Measurements from ENCODE around the gene KRT10. TPM values are rescaled to one million over a fixed set of nuclear protein-coding genes. Genes with fewer than 3 reads are reported as not detected.

KRT10 gene
- total RNA-seq, 1 experiment from 2014 or later: 28.4 TPM

GRCh38 chr17:40803617-40804082 lies 18.8 kb downstream of the KRT10 start:
- H3K9me3 Mint-ChIP-seq: peaks cover 0 to 4% of the 10 kb centered on the region in 2 experiments; a peak in 2 of 5 replicates
- no peak overlapping the region for H3K4me3 Mint-ChIP-seq
- peaks cover 51% of the 10 kb centered on the region for H3K27me3 Mint-ChIP-seq (ENCODE audit: low read depth)
- Histone ChIP-seq H3K18ac (ENCODE audit: insufficient read length, low read depth, low read length) (no peak overlapping the region), H2AFZ (ENCODE audit: low read length) (no peak overlapping the region), H4K91ac (ENCODE audit: insufficient read length, low read depth, low read length) (no peak overlapping the region), H2BK15ac (ENCODE audit: low read depth, low read length) (no peak overlapping the region), H2BK120ac (ENCODE audit: low read depth, low read length, poor library complexity, severe bottlenecking) (no peak overlapping the region), H4K8ac (replicated peaks; ENCODE audit: insufficient read length, low read depth, low read length) (no peak overlapping the region), H3K27me3 (ENCODE audit: insufficient read depth, low read length) (no peaks in the 10 kb centered on the region), H3K56ac (ENCODE audit: insufficient read length, low read depth, low read length) (no peak overlapping the region), H3T11ph (ENCODE audit: low read length) (no peak overlapping the region), H4K20me1 (ENCODE audit: control insufficient read depth, insufficient read depth, insufficient read length) (no peaks in the 10 kb centered on the region), H3K79me1 (ENCODE audit: insufficient read depth, low read depth, low read length, poor library complexity, severe bottlenecking) (no peaks in the 10 kb centered on the region), H2BK12ac (ENCODE audit: insufficient read length, low read depth, low read length) (no peak overlapping the region), H2BK20ac (ENCODE audit: low read depth, low read length, poor library complexity, severe bottlenecking) (no peak overlapping the region), H3K27ac (ENCODE audit: insufficient read length, low read depth, low read length) (no peak overlapping the region), H3K4me1 (ENCODE audit: insufficient read depth, low read length) (no peaks in the 10 kb centered on the region), H3K23me2 (ENCODE audit: insufficient read length, low read depth, low read length, poor library complexity, severe bottlenecking) (no peaks in the 10 kb centered on the region), H3K79me2 (ENCODE audit: insufficient read depth, low read length) (no peaks in the 10 kb centered on the region), H3K9me3 (ENCODE audit: control insufficient read depth, low read depth, low read length) (no peaks in the 10 kb centered on the region), H3K4ac (ENCODE audit: low read depth, low read length) (no peak overlapping the region), H2AK5ac (ENCODE audit: insufficient read length, low read length) (no peak overlapping the region), H4K5ac (ENCODE audit: insufficient read length, low read depth, low read length) (no peak overlapping the region), H3K4me2 (ENCODE audit: insufficient read depth, insufficient read length, low read length) (no peak overlapping the region), H2BK5ac (ENCODE audit: insufficient read length, low read length) (no peak overlapping the region), H3K23ac (ENCODE audit: insufficient read length, low read depth, low read length) (no peak overlapping the region), H3K14ac (ENCODE audit: insufficient read depth, low read length) (no peak overlapping the region), H3K9ac (ENCODE audit: extremely low read depth, insufficient read length, low read length) (no peak overlapping the region)
- peak; percentile 92 for TF ChIP-seq CTCF (conservative IDR thresholded peaks at IDR 0.05)
- no peak overlapping the region for H3K27ac Mint-ChIP-seq
- WGBS (ENCODE audit: extremely low coverage, insufficient read length, low lambda C conversion rate): no CpG with 5 or more reads among the region's 13 CpGs
- no peaks in the 10 kb centered on the region for H3K36me3 Mint-ChIP-seq (ENCODE audit: insufficient read depth in 1 of 3, low read depth in 3 of 3)
- peaks cover 0 to 2% of the 10 kb centered on the region in 2 experiments; a peak in 1 of 4 replicates for H3K4me1 Mint-ChIP-seq
- DNase-seq: peak; percentile 85

Measured in H9 (cell line).